ENCODE data around the gene ANKRD40CL. TPM values are rescaled to one million over a fixed set of nuclear protein-coding genes. Genes with fewer than 3 reads are reported as not detected.

The ANKRD40CL gene
- total RNA-seq, 1 experiment from 2014 or later, result not detected

- DNase-seq (ENCODE audit: low read depth), result no peak
Measured at GRCh38 chr17:50715471-50715870, 51.8 kb downstream of the ANKRD40CL start.

GRCh38 chr17:50712641-50713040, 54.7 kb downstream of the ANKRD40CL start:
- no peak for DNase-seq (ENCODE audit: low read depth)

Other genes with a start within 250 kb of the ANKRD40CL start
- 0.74 TPM in 1 of 2 replicates, not detected in the other for gene EPN3, start 234.8 kb downstream of the ANKRD40CL start, total RNA-seq (2014; rRNA removed; shearing (Covaris generic))
- 23.1 and 60.5 TPM in 2 replicates for gene SPATA20, start 220.3 kb downstream of the ANKRD40CL start, total RNA-seq (2014; rRNA removed; shearing (Covaris generic))
- 0.15 TPM in 1 of 2 replicates, not detected in the other for gene CACNA1G, start 206.8 kb downstream of the ANKRD40CL start, total RNA-seq (2014; rRNA removed; shearing (Covaris generic))
- 9.3 and 13.3 TPM in 2 replicates for gene ABCC3, start 132.6 kb downstream of the ANKRD40CL start, total RNA-seq (2014; rRNA removed; shearing (Covaris generic))
- gene ANKRD40, start 59.6 kb downstream of the ANKRD40CL start, total RNA-seq (2014; rRNA removed; shearing (Covaris generic)), result 28.8 and 41.2 TPM in 2 replicates
- gene LUC7L3, start 47.9 kb downstream of the ANKRD40CL start, total RNA-seq (2014; rRNA removed; shearing (Covaris generic)), result 8.0 and 24.0 TPM in 2 replicates
- gene WFIKKN2, start 68.1 kb upstream of the ANKRD40CL start, total RNA-seq (2014; rRNA removed; shearing (Covaris generic)), result not detected in 2 replicates
- gene TOB1, start 98.8 kb upstream of the ANKRD40CL start, total RNA-seq (2014; rRNA removed; shearing (Covaris generic)), result 9.9 and 19.9 TPM in 2 replicates